H1 (cell line): ENCODE measurements around the gene PHRF1. TPM values are rescaled to one million over a fixed set of nuclear protein-coding genes. Genes with fewer than 3 reads are reported as not detected.
A peak's percentile ranks its signal among the peaks of the same experiment; 100 is the strongest.

Experiments
- BACH1 ChIP-seq: IDR thresholded peaks from 2 replicates; pipeline ENCODE4 v1.6.1; 2012; ENCODE audit warnings: low read length, improper control_type of control experiment
- BRCA1 ChIP-seq: IDR thresholded peaks from 2 replicates; pipeline ENCODE4 v1.6.1; 2012; ENCODE audit warnings: low read depth, low read length, improper control_type of control experiment
- CBX5 ChIP-seq: fragments of 300-800, 300-1000 bp; sonication (generic); IDR thresholded peaks from 2 replicates; pipeline ENCODE4 v1.7.1; 2016; ENCODE audit warnings: antibody characterized with exemption, low read length, low read depth
- CHD2 ChIP-seq: IDR thresholded peaks from 2 replicates; pipeline ENCODE4 v1.6.1; 2012; ENCODE audit warnings: low read length, improper control_type of control experiment
- GTF2F1 ChIP-seq: IDR thresholded peaks from 2 replicates; pipeline ENCODE4 v1.6.1; 2012; ENCODE audit warnings: low read depth, low read length, improper control_type of control experiment, borderline replicate concordance
- JUN ChIP-seq: IDR thresholded peaks from 2 replicates; pipeline ENCODE4 v1.6.1; 2011; ENCODE audit warnings: low read depth, mild to moderate bottlenecking, improper control_type of control experiment, low read length
- KDM4A ChIP-seq: IDR thresholded peaks from one replicate; pipeline ENCODE4 v1.7.1; 2012; ENCODE audit warnings: low read depth, mild to moderate bottlenecking, moderate library complexity, low read length, inconsistent platforms; ENCODE audit not compliant: severe bottlenecking
- KDM5A ChIP-seq: fragments of 200-600 bp; IDR thresholded peaks from 2 replicates; pipeline ENCODE4 v1.7.1; 2012; ENCODE audit warnings: mild to moderate bottlenecking, low read length, inconsistent platforms, mixed read lengths
- RBBP5 ChIP-seq: IDR thresholded peaks from 2 replicates; pipeline ENCODE4 v1.7.1; 2012; ENCODE audit warnings: low read depth, mild to moderate bottlenecking, inconsistent platforms, low read length, moderate library complexity, borderline replicate concordance
- SP2 ChIP-seq: IDR thresholded peaks from 2 replicates; pipeline ENCODE4 v1.6.1; 2012; ENCODE audit warnings: mild to moderate bottlenecking, low read length, inconsistent platforms
- polyA plus RNA-seq, 7 experiments: library from polyadenylated mRNA; depleted of rRNA in 3 of 7; stranded (reverse) in 5 of 7; unstranded in 2 of 7; fragments of >200 nt in 5 of 7; fragments of 200-250 nt in 2 of 7; gene quantifications; 1 replicate in 5 of 7; 2 replicates in 1 of 7; 4 replicates in 1 of 7; pipeline versions ENCODE4 v1.2.1 to v1.2.3, GENCODE V29; 2011 to 2013; ENCODE audit warnings: missing spikeins in 2 of 7, mixed read lengths in 2 of 7
- total RNA-seq: library from RNA; stranded (reverse); fragmentation: NEBNext Ultra II Directional; extraction: Animal tissue kit (Norgen Biotek cat#: 25700); gene quantifications from 2 replicates; pipeline ENCODE4 v1.2.1, GENCODE V29; 2021
- TF ChIP-seq, protein P1 (sequence below): fragments of 300-600 bp; sonication (generic); IDR thresholded peaks from 2 replicates; pipeline ENCODE4 v1.7.1; 2012; ENCODE audit warnings: low read length, moderate library complexity, mild to moderate bottlenecking, inconsistent platforms; ENCODE audit not compliant: insufficient replicate concordance

PHRF1 gene
- total and polyA plus RNA-seq, 2 of the 8 experiments (the other 6 are each of a cell fraction or from before 2014, with no cell fraction given), result 13.4 to 37.3 TPM

- TF ChIP-seq, protein P1, sequence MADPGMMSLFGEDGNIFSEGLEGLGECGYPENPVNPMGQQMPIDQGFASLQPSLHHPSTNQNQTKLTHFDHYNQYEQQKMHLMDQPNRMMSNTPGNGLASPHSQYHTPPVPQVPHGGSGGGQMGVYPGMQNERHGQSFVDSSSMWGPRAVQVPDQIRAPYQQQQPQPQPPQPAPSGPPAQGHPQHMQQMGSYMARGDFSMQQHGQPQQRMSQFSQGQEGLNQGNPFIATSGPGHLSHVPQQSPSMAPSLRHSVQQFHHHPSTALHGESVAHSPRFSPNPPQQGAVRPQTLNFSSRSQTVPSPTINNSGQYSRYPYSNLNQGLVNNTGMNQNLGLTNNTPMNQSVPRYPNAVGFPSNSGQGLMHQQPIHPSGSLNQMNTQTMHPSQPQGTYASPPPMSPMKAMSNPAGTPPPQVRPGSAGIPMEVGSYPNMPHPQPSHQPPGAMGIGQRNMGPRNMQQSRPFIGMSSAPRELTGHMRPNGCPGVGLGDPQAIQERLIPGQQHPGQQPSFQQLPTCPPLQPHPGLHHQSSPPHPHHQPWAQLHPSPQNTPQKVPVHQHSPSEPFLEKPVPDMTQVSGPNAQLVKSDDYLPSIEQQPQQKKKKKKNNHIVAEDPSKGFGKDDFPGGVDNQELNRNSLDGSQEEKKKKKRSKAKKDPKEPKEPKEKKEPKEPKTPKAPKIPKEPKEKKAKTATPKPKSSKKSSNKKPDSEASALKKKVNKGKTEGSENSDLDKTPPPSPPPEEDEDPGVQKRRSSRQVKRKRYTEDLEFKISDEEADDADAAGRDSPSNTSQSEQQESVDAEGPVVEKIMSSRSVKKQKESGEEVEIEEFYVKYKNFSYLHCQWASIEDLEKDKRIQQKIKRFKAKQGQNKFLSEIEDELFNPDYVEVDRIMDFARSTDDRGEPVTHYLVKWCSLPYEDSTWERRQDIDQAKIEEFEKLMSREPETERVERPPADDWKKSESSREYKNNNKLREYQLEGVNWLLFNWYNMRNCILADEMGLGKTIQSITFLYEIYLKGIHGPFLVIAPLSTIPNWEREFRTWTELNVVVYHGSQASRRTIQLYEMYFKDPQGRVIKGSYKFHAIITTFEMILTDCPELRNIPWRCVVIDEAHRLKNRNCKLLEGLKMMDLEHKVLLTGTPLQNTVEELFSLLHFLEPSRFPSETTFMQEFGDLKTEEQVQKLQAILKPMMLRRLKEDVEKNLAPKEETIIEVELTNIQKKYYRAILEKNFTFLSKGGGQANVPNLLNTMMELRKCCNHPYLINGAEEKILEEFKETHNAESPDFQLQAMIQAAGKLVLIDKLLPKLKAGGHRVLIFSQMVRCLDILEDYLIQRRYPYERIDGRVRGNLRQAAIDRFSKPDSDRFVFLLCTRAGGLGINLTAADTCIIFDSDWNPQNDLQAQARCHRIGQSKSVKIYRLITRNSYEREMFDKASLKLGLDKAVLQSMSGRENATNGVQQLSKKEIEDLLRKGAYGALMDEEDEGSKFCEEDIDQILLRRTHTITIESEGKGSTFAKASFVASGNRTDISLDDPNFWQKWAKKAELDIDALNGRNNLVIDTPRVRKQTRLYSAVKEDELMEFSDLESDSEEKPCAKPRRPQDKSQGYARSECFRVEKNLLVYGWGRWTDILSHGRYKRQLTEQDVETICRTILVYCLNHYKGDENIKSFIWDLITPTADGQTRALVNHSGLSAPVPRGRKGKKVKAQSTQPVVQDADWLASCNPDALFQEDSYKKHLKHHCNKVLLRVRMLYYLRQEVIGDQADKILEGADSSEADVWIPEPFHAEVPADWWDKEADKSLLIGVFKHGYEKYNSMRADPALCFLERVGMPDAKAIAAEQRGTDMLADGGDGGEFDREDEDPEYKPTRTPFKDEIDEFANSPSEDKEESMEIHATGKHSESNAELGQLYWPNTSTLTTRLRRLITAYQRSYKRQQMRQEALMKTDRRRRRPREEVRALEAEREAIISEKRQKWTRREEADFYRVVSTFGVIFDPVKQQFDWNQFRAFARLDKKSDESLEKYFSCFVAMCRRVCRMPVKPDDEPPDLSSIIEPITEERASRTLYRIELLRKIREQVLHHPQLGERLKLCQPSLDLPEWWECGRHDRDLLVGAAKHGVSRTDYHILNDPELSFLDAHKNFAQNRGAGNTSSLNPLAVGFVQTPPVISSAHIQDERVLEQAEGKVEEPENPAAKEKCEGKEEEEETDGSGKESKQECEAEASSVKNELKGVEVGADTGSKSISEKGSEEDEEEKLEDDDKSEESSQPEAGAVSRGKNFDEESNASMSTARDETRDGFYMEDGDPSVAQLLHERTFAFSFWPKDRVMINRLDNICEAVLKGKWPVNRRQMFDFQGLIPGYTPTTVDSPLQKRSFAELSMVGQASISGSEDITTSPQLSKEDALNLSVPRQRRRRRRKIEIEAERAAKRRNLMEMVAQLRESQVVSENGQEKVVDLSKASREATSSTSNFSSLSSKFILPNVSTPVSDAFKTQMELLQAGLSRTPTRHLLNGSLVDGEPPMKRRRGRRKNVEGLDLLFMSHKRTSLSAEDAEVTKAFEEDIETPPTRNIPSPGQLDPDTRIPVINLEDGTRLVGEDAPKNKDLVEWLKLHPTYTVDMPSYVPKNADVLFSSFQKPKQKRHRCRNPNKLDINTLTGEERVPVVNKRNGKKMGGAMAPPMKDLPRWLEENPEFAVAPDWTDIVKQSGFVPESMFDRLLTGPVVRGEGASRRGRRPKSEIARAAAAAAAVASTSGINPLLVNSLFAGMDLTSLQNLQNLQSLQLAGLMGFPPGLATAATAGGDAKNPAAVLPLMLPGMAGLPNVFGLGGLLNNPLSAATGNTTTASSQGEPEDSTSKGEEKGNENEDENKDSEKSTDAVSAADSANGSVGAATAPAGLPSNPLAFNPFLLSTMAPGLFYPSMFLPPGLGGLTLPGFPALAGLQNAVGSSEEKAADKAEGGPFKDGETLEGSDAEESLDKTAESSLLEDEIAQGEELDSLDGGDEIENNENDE, result no peak
- no peak for TF ChIP-seq CBX5
- TF ChIP-seq KDM5A, result no peak
- TF ChIP-seq RBBP5, result peak; percentile 31; the same call in 1 of the 2 replicates
- TF ChIP-seq BACH1, result no peak
- TF ChIP-seq KDM4A, result peak; percentile 72
- TF ChIP-seq JUN, result no peak
- TF ChIP-seq BRCA1, result no peak
- TF ChIP-seq GTF2F1, result no peak
- no peak for TF ChIP-seq SP2
- no peak for TF ChIP-seq CHD2
Measured at GRCh38 chr11:636511-637332, 60.5 kb downstream of the PHRF1 start, which contains the start of gene DRD4 (continued).
